ENCODE results near the gene ZNF618. TPM values are rescaled to one million over a fixed set of nuclear protein-coding genes. Genes with fewer than 3 reads are reported as not detected.

Gene ZNF618
- total and polyA plus RNA-seq, 9 donors = 8.2 to 28.9 (median 18.3) TPM

DNA sequence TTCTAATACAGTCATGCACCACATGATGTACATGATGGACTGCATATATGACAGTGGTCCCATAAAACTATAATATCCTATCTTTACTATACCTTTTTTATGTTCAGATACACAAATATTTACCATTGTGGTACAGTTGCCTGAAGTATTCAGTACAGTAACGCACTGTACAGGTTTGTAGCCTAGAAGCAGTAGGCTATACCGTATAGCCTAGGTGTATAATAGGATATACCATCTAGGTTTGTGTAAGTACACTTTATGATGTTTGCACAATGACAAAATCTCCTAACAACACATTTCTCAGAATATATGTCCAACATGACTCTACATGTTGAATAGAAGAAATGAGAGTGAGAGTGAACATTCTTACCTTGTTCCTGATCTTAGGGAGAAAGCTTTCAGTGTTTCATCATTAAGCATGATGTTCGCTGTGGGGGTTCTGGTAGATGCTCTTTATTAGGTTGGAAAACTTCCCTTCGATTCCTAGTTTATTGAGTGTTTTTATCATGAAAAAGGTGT is 170.2 kb downstream of the ZNF618 start:
- WGBS, 3 donors = 97% methylated on average over 4 of the region's 4 CpGs
- no peak overlapping the region for H3K4me3 ChIP-seq
- H3K36me3 ChIP-seq = no peaks in the 10 kb centered on the region
- TF ChIP-seq CTCF (IDR thresholded peaks at IDR 0.05) (no peak), POLR2A (IDR thresholded peaks at IDR 0.05) (no peak), EP300 (IDR thresholded peaks at IDR 0.05) (no peak)
- H3K27me3 ChIP-seq = no peaks in the 10 kb centered on the region
- H3K9me3 ChIP-seq = no peaks in the 10 kb centered on the region
- intact Hi-C loops (cut with DNase I) = no loop called here
- no peak overlapping the region for H3K27ac ChIP-seq
- no peak for DNase-seq
- H3K4me1 ChIP-seq (ENCODE audit: insufficient read depth) = no peaks in the 10 kb centered on the region

DNA sequence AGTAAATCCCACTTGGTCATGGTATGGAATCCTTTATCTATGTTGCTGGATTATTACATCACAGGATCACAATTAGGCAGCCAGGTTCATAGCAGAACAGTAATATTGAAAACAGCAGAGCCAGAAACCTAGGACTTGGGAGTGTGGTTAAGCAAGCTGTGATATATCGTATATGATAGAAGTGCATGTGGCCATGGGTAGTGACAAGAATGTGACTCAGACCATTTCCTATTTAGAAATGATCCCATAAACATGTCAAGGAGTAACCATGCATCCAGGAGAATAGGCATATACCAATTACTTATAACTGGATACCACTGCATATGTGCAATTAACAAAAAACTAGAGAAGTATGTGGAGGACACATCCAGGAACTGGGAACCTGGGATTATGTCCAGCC is 170.8 kb downstream of the ZNF618 start:
- Histone ChIP-seq H3K27me3 (no peaks in the 10 kb centered on the region), H3K36me3 (no peaks in the 10 kb centered on the region), H3K27ac (no peak overlapping the region), H3K9me3 (no peaks in the 10 kb centered on the region), H3K4me1 (ENCODE audit: insufficient read depth) (no peaks in the 10 kb centered on the region), H3K4me3 (no peak overlapping the region)
- whole genome bisulfite sequencing, 3 donors = 95 to 100% (median 95%) methylated on average over 1 of the region's 1 CpG
- no peak for DNase-seq
- intact Hi-C loops (cut with DNase I) = no loop called here
- TF ChIP-seq EP300 (IDR thresholded peaks at IDR 0.05) (no peak), POLR2A (IDR thresholded peaks at IDR 0.05) (no peak), CTCF (IDR thresholded peaks at IDR 0.05) (no peak)

GRCh38 chr9:114047717-114048116 is 171.6 kb downstream of the ZNF618 start:
- no peaks in the 10 kb centered on the region for H3K4me1 ChIP-seq (ENCODE audit: insufficient read depth)
- H3K36me3 ChIP-seq = no peaks in the 10 kb centered on the region
- no peak for TF ChIP-seq POLR2A (IDR thresholded peaks at IDR 0.05)
- no peak for TF ChIP-seq EP300 (IDR thresholded peaks at IDR 0.05)
- no peak for TF ChIP-seq CTCF (IDR thresholded peaks at IDR 0.05)
- no peaks in the 10 kb centered on the region for H3K27me3 ChIP-seq
- 88 to 94% (median 93%) methylated on average over 3 of the region's 3 CpGs for WGBS, 3 donors
- intact Hi-C loops (cut with DNase I) = no loop called here
- H3K4me3 ChIP-seq = no peak overlapping the region
- DNase-seq = peak in 1 of 5 donors; percentile 1
- H3K9me3 ChIP-seq = no peaks in the 10 kb centered on the region
- H3K27ac ChIP-seq = no peak overlapping the region

GRCh38 chr9:114048533-114049415 is 172.7 kb downstream of the ZNF618 start:
- WGBS, 3 donors = 95 to 96% (median 96%) methylated on average over 41 to 44 of the region's 44 CpGs
- no peaks in the 10 kb centered on the region for H3K27me3 ChIP-seq
- no peaks in the 10 kb centered on the region for H3K36me3 ChIP-seq
- TF ChIP-seq EP300 (IDR thresholded peaks at IDR 0.05) (no peak), POLR2A (IDR thresholded peaks at IDR 0.05) (no peak), CTCF (IDR thresholded peaks at IDR 0.05) (no peak)
- H3K9me3 ChIP-seq = no peaks in the 10 kb centered on the region
- DNase-seq = peak in 3 of 5 donors; percentile 6 to 21 (median 10)
- H3K27ac ChIP-seq = no peak overlapping the region
- intact Hi-C loops (cut with DNase I) = no loop called here
- no peak overlapping the region for H3K4me3 ChIP-seq
- no peaks in the 10 kb centered on the region for H3K4me1 ChIP-seq (ENCODE audit: insufficient read depth)

Measured in ovary (tissue), 9 donors.